GM19193 (cell line): ENCODE results near the gene PLEKHM1.
A peak's percentile ranks its signal among the peaks of the same experiment; 100 is the strongest.

Experiments
- POLR2A ChIP-seq: IDR thresholded peaks from 4 replicates; pipeline ENCODE4 v1.6.1; 2011; ENCODE audit not compliant: insufficient read depth, insufficient read length; ENCODE audit errors: extremely low read depth

The PLEKHM1 gene

GRCh38 chr17:45431531-45432404 lies 58.8 kb downstream of the PLEKHM1 start:
- peak; percentile 59 for TF ChIP-seq POLR2A

- TF ChIP-seq POLR2A = peak; percentile 32
Observed at GRCh38 chr17:45430738-45431530, 59.6 kb downstream of the PLEKHM1 start.

GRCh38 chr17:45430006-45430737 lies 60.3 kb downstream of the PLEKHM1 start:
- no peak for TF ChIP-seq POLR2A

GRCh38 chr17:45429339-45430005 lies 61.0 kb downstream of the PLEKHM1 start:
- TF ChIP-seq POLR2A = no peak

GRCh38 chr17:45428931-45429338 lies 61.6 kb downstream of the PLEKHM1 start:
- TF ChIP-seq POLR2A = no peak

- no peak for TF ChIP-seq POLR2A
Observed at GRCh38 chr17:45428050-45428617, 62.4 kb downstream of the PLEKHM1 start.

GRCh38 chr17:45427181-45427835 lies 63.2 kb downstream of the PLEKHM1 start:
- TF ChIP-seq POLR2A = no peak

- TF ChIP-seq POLR2A = no peak
Observed at GRCh38 chr17:45426561-45426960, 64.0 kb downstream of the PLEKHM1 start.

GRCh38 chr17:45425984-45426413 lies 64.5 kb downstream of the PLEKHM1 start:
- TF ChIP-seq POLR2A = no peak

- no peak for TF ChIP-seq POLR2A
Observed at GRCh38 chr17:45425125-45425983, 65.2 kb downstream of the PLEKHM1 start.

GRCh38 chr17:45424769-45425124 lies 65.8 kb downstream of the PLEKHM1 start:
- no peak for TF ChIP-seq POLR2A

GRCh38 chr17:45423975-45424335 lies 66.6 kb downstream of the PLEKHM1 start:
- TF ChIP-seq POLR2A = no peak
